ENCODE data around the gene HOXA4. TPM values are rescaled to one million over a fixed set of nuclear protein-coding genes. Genes with fewer than 3 reads are reported as not detected.

Gene HOXA4
- total RNA-seq, 3 donors from 2014 or later (not counting 1 experiment from before 2014, with no cell fraction given): 0.52 to 2.1 (median 0.63) TPM

GRCh38 chr7:27096768-27097514, 33.6 kb downstream of the HOXA4 start:
- Mint-ChIP-seq H3K36me3 (peaks cover 29% of the 10 kb centered on the region), H3K9me3 (no peaks in the 10 kb centered on the region), H3K4me1 (peaks cover 55 to 57% of the 10 kb centered on the region in 2 donors), H3K4me3 (peak overlapping the region; percentile 91), H3K27me3 (ENCODE audit: low read depth in 2 of 2) (peaks cover 39 to 63% of the 10 kb centered on the region in 2 donors), H3K27ac (peak overlapping the region; percentile 71 to 88)
- intact Hi-C loops (cut with micrococcal nuclease): loop anchor here (2.0 to 5.0 kb wide), 2 partner anchors 55 to 232 kb away; partner anchors contain the start of genes HOXA3 and SKAP2
- peaks cover 11% of the 10 kb centered on the region for H3K27me3 ChIP-seq (ENCODE audit: control insufficient read depth, insufficient read depth, low read length)
- TF ChIP-seq, protein P1, sequence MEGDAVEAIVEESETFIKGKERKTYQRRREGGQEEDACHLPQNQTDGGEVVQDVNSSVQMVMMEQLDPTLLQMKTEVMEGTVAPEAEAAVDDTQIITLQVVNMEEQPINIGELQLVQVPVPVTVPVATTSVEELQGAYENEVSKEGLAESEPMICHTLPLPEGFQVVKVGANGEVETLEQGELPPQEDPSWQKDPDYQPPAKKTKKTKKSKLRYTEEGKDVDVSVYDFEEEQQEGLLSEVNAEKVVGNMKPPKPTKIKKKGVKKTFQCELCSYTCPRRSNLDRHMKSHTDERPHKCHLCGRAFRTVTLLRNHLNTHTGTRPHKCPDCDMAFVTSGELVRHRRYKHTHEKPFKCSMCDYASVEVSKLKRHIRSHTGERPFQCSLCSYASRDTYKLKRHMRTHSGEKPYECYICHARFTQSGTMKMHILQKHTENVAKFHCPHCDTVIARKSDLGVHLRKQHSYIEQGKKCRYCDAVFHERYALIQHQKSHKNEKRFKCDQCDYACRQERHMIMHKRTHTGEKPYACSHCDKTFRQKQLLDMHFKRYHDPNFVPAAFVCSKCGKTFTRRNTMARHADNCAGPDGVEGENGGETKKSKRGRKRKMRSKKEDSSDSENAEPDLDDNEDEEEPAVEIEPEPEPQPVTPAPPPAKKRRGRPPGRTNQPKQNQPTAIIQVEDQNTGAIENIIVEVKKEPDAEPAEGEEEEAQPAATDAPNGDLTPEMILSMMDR (IDR thresholded peaks at IDR 0.05): no peak
- peak overlapping the region; percentile 71 for H3K27ac ChIP-seq (ENCODE audit: low read length)
- peaks cover 3% of the 10 kb centered on the region for H3K36me3 ChIP-seq (ENCODE audit: control insufficient read depth, insufficient read depth, low read length)
- H3K4me1 ChIP-seq (ENCODE audit: control insufficient read depth, insufficient read depth, low read length): peaks cover 33% of the 10 kb centered on the region
- H3K4me3 ChIP-seq (ENCODE audit: low read length): peak overlapping the region; percentile 86
- no peaks in the 10 kb centered on the region for H3K9me3 ChIP-seq (ENCODE audit: control insufficient read depth, insufficient read depth, low read length)
- peak in 2 of 3 donors; percentile 16 to 36 for ATAC-seq
- under 1% methylated on average over 38 of the region's 41 CpGs for WGBS (ENCODE audit: insufficient coverage)
- peak in 1 of 2 donors; percentile 19 for DNase-seq

GRCh38 chr7:27095897-27096767, 34.4 kb downstream of the HOXA4 start, which contains the start of gene HOXA1:
HOXA1 (minus strand) TSS chr7:27096000; CDS start chr7:27095912, 88 bp downstream.
- no peaks in the 10 kb centered on the region for H3K9me3 ChIP-seq (ENCODE audit: control insufficient read depth, insufficient read depth, low read length)
- intact Hi-C loops (cut with micrococcal nuclease): loop anchor here (2.0 to 5.0 kb wide), 2 partner anchors 56 to 231 kb away; partner anchors contain the start of genes HOXA3 and SKAP2
- WGBS (ENCODE audit: insufficient coverage): under 1% methylated on average over 64 of the region's 68 CpGs
- H3K4me3 Mint-ChIP-seq: peak within 1 kb of the TSS; percentile 91
- peak within 1 kb of the TSS; percentile 71 to 88 for H3K27ac Mint-ChIP-seq
- H3K4me1 Mint-ChIP-seq: peaks cover 47 to 52% of the 10 kb centered on the region in 2 donors
- peaks cover 21% of the 10 kb centered on the region for H3K36me3 Mint-ChIP-seq
- ATAC-seq (peak; percentile 84 to 92 (median 91)), DNase-seq (peak; percentile 74 to 87)
- H3K4me1 ChIP-seq (ENCODE audit: control insufficient read depth, insufficient read depth, low read length): peaks cover 30% of the 10 kb centered on the region
- H3K36me3 ChIP-seq (ENCODE audit: control insufficient read depth, insufficient read depth, low read length): peaks cover 3% of the 10 kb centered on the region
- H3K27me3 Mint-ChIP-seq (ENCODE audit: low read depth in 2 of 2): peaks cover 41 to 63% of the 10 kb centered on the region in 2 donors
- TF ChIP-seq, protein P1 (IDR thresholded peaks at IDR 0.05): no peak
- H3K27me3 ChIP-seq (ENCODE audit: control insufficient read depth, insufficient read depth, low read length): peaks cover 11% of the 10 kb centered on the region
- peak within 1 kb of the TSS; percentile 71 for H3K27ac ChIP-seq (ENCODE audit: low read length)
- H3K9me3 Mint-ChIP-seq: no peaks in the 10 kb centered on the region
- peak within 1 kb of the TSS; percentile 86 for H3K4me3 ChIP-seq (ENCODE audit: low read length)

DNA sequence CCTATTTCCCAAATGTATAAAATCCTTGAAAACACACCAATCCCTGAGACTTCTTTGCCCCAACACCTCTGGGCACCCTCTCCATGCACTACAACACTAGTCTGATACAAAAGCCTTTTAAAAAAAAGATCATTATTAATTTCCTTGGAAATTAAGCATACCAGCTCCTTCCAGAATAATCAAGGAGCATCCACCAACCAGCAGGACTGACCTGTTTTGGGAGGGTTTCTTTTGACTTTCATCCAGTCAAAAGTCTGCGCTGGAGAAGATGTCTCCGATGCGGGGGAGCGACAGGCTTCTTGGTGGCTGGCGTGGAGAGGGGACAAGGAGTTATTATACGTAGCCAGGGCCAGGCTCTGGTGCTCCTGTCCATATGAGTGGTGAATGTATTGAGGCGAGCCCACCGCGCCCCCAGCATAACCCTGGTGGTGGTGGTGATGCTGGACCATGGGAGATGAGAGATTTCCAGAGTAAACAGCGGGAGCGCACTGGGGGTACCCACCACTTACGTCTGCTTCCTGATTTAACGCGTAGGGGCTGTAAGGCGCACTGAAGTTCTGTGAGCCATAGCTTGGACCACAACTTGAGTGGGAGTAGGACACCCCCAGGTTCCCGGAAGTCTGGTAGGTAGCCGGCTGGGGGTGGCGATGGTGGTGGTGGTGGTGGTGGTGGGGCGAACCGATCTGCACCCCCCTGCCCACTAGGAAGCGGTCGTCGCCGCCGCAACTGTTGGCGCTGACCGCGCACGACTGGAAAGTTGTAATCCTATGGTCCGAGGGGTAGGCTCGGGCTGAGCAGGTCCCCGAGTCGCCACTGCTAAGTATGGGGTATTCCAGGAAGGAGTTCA, 35.3 kb downstream of the HOXA4 start:
- WGBS (ENCODE audit: insufficient coverage): 6% methylated on average over 33 of the region's 33 CpGs
- Mint-ChIP-seq H3K36me3 (peaks cover 15% of the 10 kb centered on the region), H3K4me3 (peak overlapping the region; percentile 91), H3K27ac (peak overlapping the region; percentile 71 to 88), H3K4me1 (peaks cover 47 to 52% of the 10 kb centered on the region in 2 donors), H3K9me3 (no peaks in the 10 kb centered on the region), H3K27me3 (ENCODE audit: low read depth in 2 of 2) (peaks cover 49 to 63% of the 10 kb centered on the region in 2 donors)
- TF ChIP-seq, protein P1 (IDR thresholded peaks at IDR 0.05): no peak
- DNase-seq: peak; percentile 36 to 40
- intact Hi-C loops (cut with micrococcal nuclease): loop anchor here (5.0 kb wide), 1 partner anchor 57 kb away; the partner anchor contains the start of gene HOXA3
- Histone ChIP-seq H3K4me1 (ENCODE audit: control insufficient read depth, insufficient read depth, low read length) (peaks cover 30% of the 10 kb centered on the region), H3K9me3 (ENCODE audit: control insufficient read depth, insufficient read depth, low read length) (no peaks in the 10 kb centered on the region), H3K27ac (ENCODE audit: low read length) (no peak overlapping the region), H3K4me3 (ENCODE audit: low read length) (peak overlapping the region; percentile 86), H3K36me3 (ENCODE audit: control insufficient read depth, insufficient read depth, low read length) (peaks cover 3% of the 10 kb centered on the region), H3K27me3 (ENCODE audit: control insufficient read depth, insufficient read depth, low read length) (peaks cover 11% of the 10 kb centered on the region)
- ATAC-seq: peak; percentile 24 to 29 (median 25)
